ENCODE measurements around the gene FAT4.

The FAT4 gene

DNA sequence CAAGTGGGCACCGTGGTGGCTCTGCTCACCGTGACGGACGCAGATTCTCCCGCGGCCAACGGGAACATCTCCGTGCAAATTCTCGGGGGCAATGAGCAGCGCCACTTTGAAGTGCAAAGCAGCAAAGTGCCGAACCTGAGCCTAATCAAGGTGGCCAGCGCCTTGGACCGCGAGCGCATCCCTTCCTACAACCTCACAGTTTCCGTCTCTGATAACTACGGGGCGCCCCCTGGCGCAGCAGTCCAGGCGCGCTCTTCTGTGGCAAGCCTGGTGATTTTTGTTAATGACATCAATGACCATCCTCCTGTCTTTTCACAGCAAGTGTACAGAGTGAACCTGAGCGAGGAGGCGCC is 2.7 kb downstream of the FAT4 start:
- H2BK5ac ChIP-seq (ENCODE audit: low read length): no peak overlapping the region
- no peak overlapping the region for H3K4ac ChIP-seq (ENCODE audit: low read depth, low read length)
- no peaks in the 10 kb centered on the region for H3K27me3 ChIP-seq (ENCODE audit: insufficient read depth, low read length, poor library complexity)
- H4K5ac ChIP-seq (ENCODE audit: low read length): no peak overlapping the region
- H3K18ac ChIP-seq (ENCODE audit: low read length): no peak overlapping the region
- no CpG with 5 or more reads among the region's 23 CpGs for WGBS (ENCODE audit: extremely low coverage, insufficient coverage, low lambda C conversion rate)
- H4K8ac ChIP-seq (ENCODE audit: low read depth, low read length): no peak overlapping the region
- H3K4me3 ChIP-seq (ENCODE audit: low read length): peak overlapping the region; percentile 56
- H3K56ac ChIP-seq (ENCODE audit: low read length): peak overlapping the region; percentile 83
- H3K36me3 ChIP-seq (ENCODE audit: control insufficient read depth, insufficient read depth, low read length): no peaks in the 10 kb centered on the region
- peaks cover 2% of the 10 kb centered on the region for H3K79me1 ChIP-seq (ENCODE audit: low read length)
- peak overlapping the region; percentile 63 for H3K9ac ChIP-seq (ENCODE audit: low read length)
- peak; percentile 71 for DNase-seq
- H2AK5ac ChIP-seq (ENCODE audit: low read length): no peak overlapping the region
- H3K79me2 ChIP-seq (ENCODE audit: control insufficient read depth, insufficient read depth, low read length): no peaks in the 10 kb centered on the region
- no peak overlapping the region for H3K23ac ChIP-seq (ENCODE audit: low read length)
- no peak overlapping the region for H2BK15ac ChIP-seq (replicated peaks; ENCODE audit: low read depth)
- no peak overlapping the region for H2BK120ac ChIP-seq (ENCODE audit: low read depth, low read length)
- peaks cover 4% of the 10 kb centered on the region for H3K4me1 ChIP-seq (ENCODE audit: control insufficient read depth, low read depth, low read length)
- peak overlapping the region; percentile 96 for H3K4me2 ChIP-seq (ENCODE audit: low read length)
- H3K27ac ChIP-seq (ENCODE audit: low read depth, low read length): no peak overlapping the region

DNA sequence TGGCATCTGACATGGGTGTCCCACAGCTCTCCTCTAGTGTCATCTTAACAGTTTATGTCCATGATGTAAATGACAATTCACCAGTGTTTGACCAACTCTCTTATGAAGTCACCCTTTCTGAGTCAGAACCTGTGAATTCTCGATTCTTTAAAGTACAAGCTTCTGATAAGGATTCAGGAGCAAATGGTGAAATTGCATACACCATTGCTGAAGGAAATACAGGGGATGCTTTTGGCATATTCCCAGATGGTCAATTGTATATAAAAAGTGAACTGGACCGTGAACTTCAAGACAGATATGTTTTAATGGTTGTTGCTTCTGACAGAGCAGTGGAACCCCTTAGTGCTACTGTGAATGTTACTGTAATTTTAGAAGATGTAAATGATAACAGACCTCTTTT is 4.6 kb downstream of the FAT4 start:
- H4K8ac ChIP-seq (ENCODE audit: low read depth, low read length): no peak overlapping the region
- H3K79me2 ChIP-seq (ENCODE audit: control insufficient read depth, insufficient read depth, low read length): no peaks in the 10 kb centered on the region
- H4K5ac ChIP-seq (ENCODE audit: low read length): no peak overlapping the region
- H2BK5ac ChIP-seq (ENCODE audit: low read length): no peak overlapping the region
- H3K18ac ChIP-seq (ENCODE audit: low read length): no peak overlapping the region
- H2BK15ac ChIP-seq (replicated peaks; ENCODE audit: low read depth): no peak overlapping the region
- no peak overlapping the region for H2BK120ac ChIP-seq (ENCODE audit: low read depth, low read length)
- H3K9ac ChIP-seq (ENCODE audit: low read length): no peak overlapping the region
- no peak overlapping the region for H3K4me2 ChIP-seq (ENCODE audit: low read length)
- no peak overlapping the region for H3K27ac ChIP-seq (ENCODE audit: low read depth, low read length)
- H3K23ac ChIP-seq (ENCODE audit: low read length): no peak overlapping the region
- H3K4me1 ChIP-seq (ENCODE audit: control insufficient read depth, low read depth, low read length): peaks cover under 1% of the 10 kb centered on the region
- no peak overlapping the region for H2AK5ac ChIP-seq (ENCODE audit: low read length)
- no peaks in the 10 kb centered on the region for H3K36me3 ChIP-seq (ENCODE audit: control insufficient read depth, insufficient read depth, low read length)
- no peak for DNase-seq
- H3K56ac ChIP-seq (ENCODE audit: low read length): no peak overlapping the region
- H3K79me1 ChIP-seq (ENCODE audit: low read length): peaks cover 2% of the 10 kb centered on the region
- no peak overlapping the region for H3K4ac ChIP-seq (ENCODE audit: low read depth, low read length)
- H3K27me3 ChIP-seq (ENCODE audit: insufficient read depth, low read length, poor library complexity): no peaks in the 10 kb centered on the region
- no peak overlapping the region for H3K4me3 ChIP-seq (ENCODE audit: low read length)
- no CpG with 5 or more reads among the region's 2 CpGs for WGBS (ENCODE audit: extremely low coverage, insufficient coverage, low lambda C conversion rate)

DNA sequence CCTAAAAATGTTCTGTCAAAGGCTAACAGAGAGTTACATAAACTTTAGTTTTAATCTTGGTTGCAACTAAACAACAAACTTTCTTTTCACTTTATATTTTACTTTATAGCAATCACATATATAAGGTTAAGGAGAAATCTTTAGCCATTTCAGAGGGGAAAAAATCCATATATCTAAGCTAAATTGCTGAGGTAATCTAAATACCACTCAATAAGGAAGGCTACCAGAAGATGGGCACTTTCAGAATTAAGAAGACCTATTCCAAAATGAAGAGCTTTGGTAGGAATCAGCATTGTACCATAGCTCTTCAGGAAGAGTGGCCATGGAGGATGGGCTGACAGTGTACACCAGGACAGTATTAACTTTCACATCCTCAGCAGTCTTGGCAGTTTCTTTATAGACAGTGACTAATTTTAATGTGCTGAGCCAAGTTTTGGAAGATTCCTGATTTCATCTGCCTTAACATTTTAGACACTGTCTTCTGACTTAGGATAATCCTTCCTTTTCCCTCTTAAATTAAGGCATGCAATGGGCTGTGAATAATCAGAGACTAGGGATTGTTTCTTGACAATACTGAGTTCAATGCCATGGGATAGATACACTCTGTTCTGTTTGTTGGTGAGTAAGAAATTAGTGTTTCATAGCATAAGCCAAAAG is 7.1 kb downstream of the FAT4 start:
- Histone ChIP-seq H3K79me1 (ENCODE audit: low read length) (peaks cover 2% of the 10 kb centered on the region), H4K5ac (ENCODE audit: low read length) (no peak overlapping the region), H3K27me3 (ENCODE audit: insufficient read depth, low read length, poor library complexity) (no peaks in the 10 kb centered on the region), H3K79me2 (ENCODE audit: control insufficient read depth, insufficient read depth, low read length) (no peaks in the 10 kb centered on the region), H2BK15ac (replicated peaks; ENCODE audit: low read depth) (no peak overlapping the region), H4K8ac (ENCODE audit: low read depth, low read length) (no peak overlapping the region), H2AK5ac (ENCODE audit: low read length) (no peak overlapping the region), H3K4me3 (ENCODE audit: low read length) (no peak overlapping the region), H3K4me2 (ENCODE audit: low read length) (no peak overlapping the region), H3K4me1 (ENCODE audit: control insufficient read depth, low read depth, low read length) (no peaks in the 10 kb centered on the region), H3K56ac (ENCODE audit: low read length) (no peak overlapping the region), H3K36me3 (ENCODE audit: control insufficient read depth, insufficient read depth, low read length) (no peaks in the 10 kb centered on the region), H2BK120ac (ENCODE audit: low read depth, low read length) (no peak overlapping the region), H2BK5ac (ENCODE audit: low read length) (no peak overlapping the region), H3K18ac (ENCODE audit: low read length) (no peak overlapping the region), H3K27ac (ENCODE audit: low read depth, low read length) (no peak overlapping the region), H3K4ac (ENCODE audit: low read depth, low read length) (no peak overlapping the region), H3K9ac (ENCODE audit: low read length) (no peak overlapping the region), H3K23ac (ENCODE audit: low read length) (no peak overlapping the region)
- DNase-seq: no peak

DNA sequence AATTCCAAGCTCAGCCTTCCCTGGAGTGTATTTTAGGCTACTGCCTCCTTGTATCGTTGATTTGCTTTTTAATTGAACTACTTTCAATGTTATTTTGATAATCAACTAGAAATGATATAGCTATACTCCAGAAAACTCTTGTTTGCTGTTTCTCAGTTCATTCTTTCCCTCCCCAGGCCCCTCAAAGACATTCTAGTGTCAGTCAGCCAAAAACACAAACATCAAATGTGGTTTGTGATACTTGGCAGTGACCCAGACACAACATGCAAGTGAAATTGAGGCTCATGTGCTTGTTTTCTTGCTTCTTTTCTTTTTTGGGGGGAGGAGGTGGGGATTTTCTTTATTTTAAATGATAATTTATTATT is 7.6 kb downstream of the FAT4 start:
- Histone ChIP-seq H3K4me2 (ENCODE audit: low read length) (no peak overlapping the region), H2BK5ac (ENCODE audit: low read length) (no peak overlapping the region), H3K56ac (ENCODE audit: low read length) (no peak overlapping the region), H2BK120ac (ENCODE audit: low read depth, low read length) (no peak overlapping the region), H4K5ac (ENCODE audit: low read length) (no peak overlapping the region), H3K27me3 (ENCODE audit: insufficient read depth, low read length, poor library complexity) (no peaks in the 10 kb centered on the region), H2AK5ac (ENCODE audit: low read length) (no peak overlapping the region), H3K4me3 (ENCODE audit: low read length) (no peak overlapping the region), H3K18ac (ENCODE audit: low read length) (no peak overlapping the region), H3K4me1 (ENCODE audit: control insufficient read depth, low read depth, low read length) (no peaks in the 10 kb centered on the region), H3K79me2 (ENCODE audit: control insufficient read depth, insufficient read depth, low read length) (no peaks in the 10 kb centered on the region), H4K8ac (ENCODE audit: low read depth, low read length) (no peak overlapping the region), H3K4ac (ENCODE audit: low read depth, low read length) (no peak overlapping the region), H3K27ac (ENCODE audit: low read depth, low read length) (no peak overlapping the region), H3K36me3 (ENCODE audit: control insufficient read depth, insufficient read depth, low read length) (no peaks in the 10 kb centered on the region), H2BK15ac (replicated peaks; ENCODE audit: low read depth) (no peak overlapping the region), H3K23ac (ENCODE audit: low read length) (no peak overlapping the region), H3K79me1 (ENCODE audit: low read length) (peaks cover 2% of the 10 kb centered on the region), H3K9ac (ENCODE audit: low read length) (no peak overlapping the region)
- DNase-seq: no peak
- WGBS (ENCODE audit: extremely low coverage, insufficient coverage, low lambda C conversion rate): no CpG with 5 or more reads among the region's 1 CpG

DNA sequence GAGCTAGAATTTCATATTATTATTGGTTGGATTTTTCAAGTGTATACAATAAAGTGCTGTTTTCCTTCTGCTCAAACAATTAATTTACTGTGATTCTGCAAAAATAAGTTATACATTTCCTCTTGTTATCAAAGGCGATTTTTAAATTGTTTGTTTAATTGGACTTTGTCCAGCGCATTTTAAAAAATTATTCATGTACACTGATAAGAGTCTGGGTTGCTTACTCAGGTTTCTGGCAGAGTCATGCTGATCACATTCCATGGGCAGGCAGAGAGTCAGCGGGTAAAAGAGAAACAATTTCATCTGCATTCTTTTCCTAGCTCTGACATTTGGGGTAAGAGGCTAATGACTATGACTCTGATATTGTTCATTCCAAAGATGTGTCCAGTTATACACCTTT is 8.9 kb downstream of the FAT4 start:
- Histone ChIP-seq H3K79me2 (ENCODE audit: control insufficient read depth, insufficient read depth, low read length) (no peaks in the 10 kb centered on the region), H3K4me1 (ENCODE audit: control insufficient read depth, low read depth, low read length) (no peaks in the 10 kb centered on the region), H3K4ac (ENCODE audit: low read depth, low read length) (no peak overlapping the region), H3K4me2 (ENCODE audit: low read length) (no peak overlapping the region), H3K23ac (ENCODE audit: low read length) (no peak overlapping the region), H4K5ac (ENCODE audit: low read length) (no peak overlapping the region), H2BK120ac (ENCODE audit: low read depth, low read length) (no peak overlapping the region), H3K9ac (ENCODE audit: low read length) (no peak overlapping the region), H2BK5ac (ENCODE audit: low read length) (no peak overlapping the region), H3K27me3 (ENCODE audit: insufficient read depth, low read length, poor library complexity) (no peaks in the 10 kb centered on the region), H2AK5ac (ENCODE audit: low read length) (no peak overlapping the region), H3K56ac (ENCODE audit: low read length) (no peak overlapping the region), H3K4me3 (ENCODE audit: low read length) (no peak overlapping the region), H3K79me1 (ENCODE audit: low read length) (no peaks in the 10 kb centered on the region), H2BK15ac (replicated peaks; ENCODE audit: low read depth) (no peak overlapping the region), H3K18ac (ENCODE audit: low read length) (no peak overlapping the region), H3K27ac (ENCODE audit: low read depth, low read length) (no peak overlapping the region), H4K8ac (ENCODE audit: low read depth, low read length) (no peak overlapping the region), H3K36me3 (ENCODE audit: control insufficient read depth, insufficient read depth, low read length) (no peaks in the 10 kb centered on the region)
- peak; percentile 22 for DNase-seq
- WGBS (ENCODE audit: extremely low coverage, insufficient coverage, low lambda C conversion rate): no CpG with 5 or more reads among the region's 3 CpGs

DNA sequence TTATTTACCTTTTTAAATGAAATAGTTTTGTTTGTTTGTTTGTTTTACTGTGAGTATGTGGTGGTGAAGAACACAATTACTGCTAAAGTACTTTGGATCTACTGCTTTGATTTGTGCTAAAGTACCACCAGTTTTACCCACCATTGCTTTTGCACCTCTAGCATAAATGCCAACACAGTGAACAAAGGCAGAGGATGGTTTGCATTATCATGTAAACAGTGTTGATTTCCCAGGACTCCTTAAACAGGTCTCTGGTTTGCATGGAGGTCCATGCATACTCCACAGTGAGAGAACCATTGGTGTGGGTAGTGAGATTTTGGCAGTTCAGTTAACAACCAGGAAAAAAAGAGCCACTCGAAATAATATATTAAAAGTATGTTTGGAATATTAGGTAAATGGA is 11.0 kb downstream of the FAT4 start:
- Histone ChIP-seq H2BK5ac (ENCODE audit: low read length) (no peak overlapping the region), H4K5ac (ENCODE audit: low read length) (peak overlapping the region; percentile 16), H2BK120ac (ENCODE audit: low read depth, low read length) (no peak overlapping the region), H3K18ac (ENCODE audit: low read length) (no peak overlapping the region), H2BK15ac (replicated peaks; ENCODE audit: low read depth) (no peak overlapping the region), H3K27me3 (ENCODE audit: insufficient read depth, low read length, poor library complexity) (no peaks in the 10 kb centered on the region), H3K27ac (ENCODE audit: low read depth, low read length) (no peak overlapping the region), H3K56ac (ENCODE audit: low read length) (no peak overlapping the region), H3K36me3 (ENCODE audit: control insufficient read depth, insufficient read depth, low read length) (no peaks in the 10 kb centered on the region), H3K79me1 (ENCODE audit: low read length) (no peaks in the 10 kb centered on the region), H3K4me2 (ENCODE audit: low read length) (no peak overlapping the region), H2AK5ac (ENCODE audit: low read length) (no peak overlapping the region), H3K4me1 (ENCODE audit: control insufficient read depth, low read depth, low read length) (no peaks in the 10 kb centered on the region), H3K23ac (ENCODE audit: low read length) (no peak overlapping the region), H3K4me3 (ENCODE audit: low read length) (no peak overlapping the region), H3K9ac (ENCODE audit: low read length) (no peak overlapping the region), H4K8ac (ENCODE audit: low read depth, low read length) (no peak overlapping the region), H3K79me2 (ENCODE audit: control insufficient read depth, insufficient read depth, low read length) (no peaks in the 10 kb centered on the region), H3K4ac (ENCODE audit: low read depth, low read length) (no peak overlapping the region)
- 100% methylated on average over 1 of the region's 1 CpG for WGBS (ENCODE audit: extremely low coverage, insufficient coverage, low lambda C conversion rate)
- no peak for DNase-seq

Data from mesendoderm (in vitro differentiated cells).